Fibroblast of lung (primary cell): ENCODE results near the gene CRBN.

Source experiments
- EZH2 ChIP-seq: IDR thresholded peaks from 2 replicates; pipeline ENCODE4 v1.5.1; 2012; ENCODE audit warnings: low read length, control low read depth, mild to moderate bottlenecking; ENCODE audit errors: missing control alignments
- TF ChIP-seq, protein P1 (sequence below), 2 donors: IDR thresholded peaks in 1 of 2; conservative IDR thresholded peaks in 1 of 2; 1 replicate in 1 of 2; 2 replicates in 1 of 2; pipeline ENCODE4 v1.5.1; 2011 to 2012; ENCODE audit warnings: low read length in 2 of 2, control low read depth in 1 of 2, inconsistent platforms in 1 of 2, low read depth in 1 of 2, mild to moderate bottlenecking in 1 of 2

GRCh38 chr3:3184876-3185275 is 5.4 kb upstream of the CRBN start:
- TF ChIP-seq, protein P1, sequence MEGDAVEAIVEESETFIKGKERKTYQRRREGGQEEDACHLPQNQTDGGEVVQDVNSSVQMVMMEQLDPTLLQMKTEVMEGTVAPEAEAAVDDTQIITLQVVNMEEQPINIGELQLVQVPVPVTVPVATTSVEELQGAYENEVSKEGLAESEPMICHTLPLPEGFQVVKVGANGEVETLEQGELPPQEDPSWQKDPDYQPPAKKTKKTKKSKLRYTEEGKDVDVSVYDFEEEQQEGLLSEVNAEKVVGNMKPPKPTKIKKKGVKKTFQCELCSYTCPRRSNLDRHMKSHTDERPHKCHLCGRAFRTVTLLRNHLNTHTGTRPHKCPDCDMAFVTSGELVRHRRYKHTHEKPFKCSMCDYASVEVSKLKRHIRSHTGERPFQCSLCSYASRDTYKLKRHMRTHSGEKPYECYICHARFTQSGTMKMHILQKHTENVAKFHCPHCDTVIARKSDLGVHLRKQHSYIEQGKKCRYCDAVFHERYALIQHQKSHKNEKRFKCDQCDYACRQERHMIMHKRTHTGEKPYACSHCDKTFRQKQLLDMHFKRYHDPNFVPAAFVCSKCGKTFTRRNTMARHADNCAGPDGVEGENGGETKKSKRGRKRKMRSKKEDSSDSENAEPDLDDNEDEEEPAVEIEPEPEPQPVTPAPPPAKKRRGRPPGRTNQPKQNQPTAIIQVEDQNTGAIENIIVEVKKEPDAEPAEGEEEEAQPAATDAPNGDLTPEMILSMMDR (conservative IDR thresholded peaks at IDR 0.05 in 1 of 2, IDR thresholded peaks at IDR 0.05 in 1 of 2; ENCODE audit: low read depth in 1 of 2, low read length in 2 of 2): no peak
- no peak for TF ChIP-seq EZH2
